Measurements from ENCODE around the gene PNO1.
"Not testable (repeated sequence)": the region's sequence is repeated elsewhere in the genome, so short reads cannot be mapped to it uniquely, and the experiment has no call there.

PNO1 gene

DNA sequence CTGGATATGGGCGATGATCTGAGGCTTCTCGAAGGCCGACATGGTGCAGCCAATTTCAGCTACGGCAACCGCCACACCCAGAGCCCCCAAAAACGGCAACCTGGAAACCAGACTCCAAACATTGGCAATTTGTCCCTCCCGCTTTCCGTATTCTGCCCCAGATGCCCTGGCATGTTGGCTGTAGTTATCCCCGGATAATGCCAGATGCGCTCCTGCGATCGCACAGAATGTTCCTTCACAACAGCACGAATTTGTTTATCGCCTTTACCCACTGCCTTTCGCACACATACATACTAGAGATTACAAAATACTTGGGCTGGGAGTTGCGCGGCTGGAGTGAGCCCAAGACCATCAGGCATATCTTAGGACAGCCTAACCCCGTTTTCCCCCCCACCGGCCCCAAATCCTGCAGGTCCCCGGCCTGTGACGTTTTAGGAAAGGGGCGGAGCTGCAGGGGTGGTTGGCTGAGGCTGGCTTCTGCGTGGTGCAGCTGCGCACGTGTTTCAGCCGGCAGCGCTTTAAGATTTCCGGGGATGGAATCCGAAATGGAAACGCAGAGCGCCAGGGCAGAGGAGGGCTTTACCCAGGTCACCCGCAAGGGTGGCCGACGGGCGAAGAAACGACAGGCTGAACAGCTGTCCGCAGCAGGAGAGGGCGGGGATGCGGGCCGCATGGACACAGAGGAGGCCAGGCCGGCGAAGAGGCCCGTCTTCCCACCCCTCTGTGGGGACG, at the start of gene PNO1:
TSS of gene PNO1 (plus strand) at position 487 of the 732 bp plus-strand sequence. CDS start at position 534, 47 bp downstream.
- peak; percentile 96 for DNase-seq

DNA sequence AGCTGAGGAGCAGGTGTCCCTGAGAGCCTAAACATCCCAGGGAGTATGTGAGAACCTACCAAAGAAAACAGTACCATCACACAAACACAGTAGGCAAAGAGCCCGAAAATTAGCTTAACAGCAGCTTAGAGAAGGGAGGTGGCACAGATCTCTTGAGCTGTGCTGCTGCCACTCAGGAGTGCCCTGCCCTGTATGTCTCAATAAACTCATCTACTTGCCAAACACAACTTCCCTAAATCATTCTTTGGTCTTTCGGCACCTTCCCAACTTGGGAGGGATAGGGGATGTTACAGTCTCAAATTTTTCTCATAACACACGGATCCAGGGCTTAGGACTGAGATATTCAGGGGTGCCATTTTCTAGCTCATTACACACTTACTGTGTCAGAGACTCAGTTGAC, 49.6 kb upstream of the PNO1 start:
- DNase-seq: no peak

DNA sequence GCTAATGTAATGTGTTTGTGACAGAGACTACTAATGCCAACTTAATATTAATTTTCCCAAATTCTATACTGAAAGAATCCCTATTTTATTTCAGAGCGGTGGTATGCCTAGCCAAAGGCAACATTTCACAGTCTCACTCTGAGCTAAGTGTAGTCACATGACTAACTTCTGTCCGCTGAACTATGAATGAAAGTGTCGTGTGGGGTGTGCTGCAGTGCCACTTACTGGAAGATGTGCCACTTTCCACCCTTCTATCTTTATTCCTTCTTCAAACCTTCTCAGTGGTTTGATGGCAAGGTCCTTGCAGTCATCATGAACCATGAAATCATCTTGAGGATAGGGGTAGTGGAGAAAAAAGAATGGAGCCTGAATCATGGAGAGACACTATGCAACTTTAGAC, 47.6 kb upstream of the PNO1 start:
- no peak for DNase-seq

- no peak for DNase-seq
Measured at GRCh38 chr2:68115965-68116364, 41.7 kb upstream of the PNO1 start.

DNA sequence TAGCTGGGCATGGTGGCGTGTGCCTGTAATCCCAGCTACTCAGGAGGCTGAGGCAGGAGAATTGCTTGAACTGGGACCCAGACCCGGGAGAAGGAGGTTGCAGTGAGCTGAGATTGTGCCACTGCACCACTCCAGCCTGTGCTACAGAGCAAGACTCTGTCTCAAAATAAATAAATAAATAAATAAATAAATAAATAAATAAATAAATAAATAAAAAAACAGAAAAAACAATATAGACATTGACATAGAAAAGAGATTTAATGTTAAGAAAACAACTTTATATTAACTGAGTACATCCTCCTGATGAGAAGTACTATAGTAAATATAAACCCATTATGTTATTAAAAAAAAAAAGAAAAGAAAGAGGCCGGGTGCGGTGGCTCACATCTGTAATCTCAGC, 39.8 kb upstream of the PNO1 start:
- DNase-seq: not testable (repeated sequence)

GRCh38 chr2:68118816-68119215, 38.9 kb upstream of the PNO1 start:
- DNase-seq: no peak

DNA sequence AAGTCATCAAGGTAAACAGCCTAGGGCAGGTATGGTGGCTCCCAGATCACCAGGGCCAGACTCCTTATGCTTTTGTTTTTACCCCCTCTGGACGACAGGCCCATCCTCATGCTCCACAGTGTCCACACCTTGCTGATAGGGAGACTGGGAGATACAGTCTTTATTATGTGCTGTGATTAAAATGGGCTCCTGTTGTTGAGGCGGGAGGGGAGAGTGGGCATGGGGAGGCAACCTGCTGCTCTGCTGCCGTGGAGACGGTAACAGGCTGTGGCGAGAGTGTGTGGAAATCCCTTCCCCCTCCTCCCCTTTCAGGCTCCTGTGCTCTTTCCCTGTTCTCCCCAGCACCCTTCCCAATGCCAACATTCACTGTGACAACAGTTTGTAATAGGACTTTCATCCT, 38.2 kb upstream of the PNO1 start:
- no peak for DNase-seq

DNA sequence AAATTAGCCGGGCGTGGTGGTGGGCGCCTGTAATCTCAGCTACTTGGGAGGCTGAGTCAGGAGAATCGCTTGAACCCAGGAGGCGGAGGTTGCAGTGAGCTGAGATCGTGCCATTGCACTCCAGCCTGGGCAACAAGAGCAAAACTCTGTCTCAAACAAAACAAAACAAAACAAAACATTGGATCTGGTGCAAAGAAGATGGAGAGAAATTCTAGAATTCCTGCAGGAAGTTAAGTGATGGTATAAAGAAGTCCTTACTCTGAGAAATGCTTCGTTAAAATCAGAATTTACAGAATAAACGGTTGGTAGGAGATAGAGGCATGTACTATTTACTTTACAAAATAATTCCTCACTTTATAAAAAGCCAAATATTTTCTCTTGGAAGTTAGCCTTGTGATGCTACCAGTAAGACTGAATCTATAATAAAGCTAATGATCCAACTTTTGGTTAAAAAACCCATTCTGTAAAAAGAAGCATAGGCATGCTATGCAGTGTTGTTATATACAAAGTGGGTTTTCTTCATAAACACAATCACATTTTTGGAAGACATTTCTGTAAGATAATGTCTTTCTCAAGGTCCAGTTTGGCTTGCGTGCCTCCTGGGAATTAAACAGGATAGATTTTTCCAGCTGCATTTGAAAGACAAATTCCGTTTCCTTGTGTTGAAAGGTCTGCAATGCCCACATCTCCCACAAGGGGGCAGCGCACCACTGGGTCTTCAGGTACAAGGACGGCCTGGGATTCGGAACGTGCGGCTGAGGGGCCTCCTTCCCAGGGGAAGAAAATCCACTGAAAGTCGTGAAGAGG, 35.6 kb upstream of the PNO1 start:
- peak; percentile 70 for DNase-seq

- no peak for DNase-seq
Measured at GRCh38 chr2:68122680-68122964, 35.1 kb upstream of the PNO1 start.

- no peak for DNase-seq
Measured at GRCh38 chr2:68124321-68124720, 33.4 kb upstream of the PNO1 start.

DNA sequence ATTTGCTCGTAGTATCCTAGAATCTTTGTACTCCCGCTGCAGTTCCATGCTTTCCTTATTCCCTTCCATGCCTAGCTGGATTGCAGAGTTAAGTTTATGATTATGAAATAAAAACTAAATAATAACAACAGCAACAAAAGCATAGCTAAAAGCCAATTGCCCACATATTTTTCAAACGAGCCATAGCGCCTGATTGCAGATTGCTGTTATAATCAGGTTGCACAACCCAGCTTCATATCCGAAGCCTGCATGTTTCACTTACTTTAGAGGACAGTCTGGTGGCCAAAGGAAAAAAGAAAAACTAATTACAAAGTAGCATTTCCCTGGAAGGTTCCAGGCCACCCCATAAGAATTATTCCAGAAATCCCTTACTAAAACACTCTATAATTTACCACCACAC, 31.9 kb upstream of the PNO1 start:
- no peak for DNase-seq

GRCh38 chr2:68126561-68126960, 31.1 kb upstream of the PNO1 start:
- no peak for DNase-seq

- no peak for DNase-seq
Measured at GRCh38 chr2:68127358-68128242, 30.1 kb upstream of the PNO1 start.

DNA sequence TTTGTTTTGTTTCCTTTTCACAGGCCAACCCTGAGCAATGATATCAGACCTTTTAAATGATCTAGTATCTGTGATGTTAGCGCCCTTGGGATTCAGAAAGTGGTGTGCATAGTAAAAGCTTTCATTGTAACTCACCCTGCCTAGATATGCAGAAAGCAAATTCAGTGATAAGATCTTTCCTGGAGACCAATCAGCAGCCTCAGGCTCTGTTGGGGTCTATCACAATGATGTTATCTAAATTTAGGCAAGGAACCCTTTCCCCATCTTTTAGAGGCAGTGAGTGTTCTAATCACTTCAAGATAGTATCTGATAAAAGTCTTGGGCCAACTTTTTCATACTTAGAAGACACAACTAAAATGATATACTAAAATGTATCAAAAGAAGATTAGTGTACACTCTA, 23.6 kb upstream of the PNO1 start:
- DNase-seq: no peak

DNA sequence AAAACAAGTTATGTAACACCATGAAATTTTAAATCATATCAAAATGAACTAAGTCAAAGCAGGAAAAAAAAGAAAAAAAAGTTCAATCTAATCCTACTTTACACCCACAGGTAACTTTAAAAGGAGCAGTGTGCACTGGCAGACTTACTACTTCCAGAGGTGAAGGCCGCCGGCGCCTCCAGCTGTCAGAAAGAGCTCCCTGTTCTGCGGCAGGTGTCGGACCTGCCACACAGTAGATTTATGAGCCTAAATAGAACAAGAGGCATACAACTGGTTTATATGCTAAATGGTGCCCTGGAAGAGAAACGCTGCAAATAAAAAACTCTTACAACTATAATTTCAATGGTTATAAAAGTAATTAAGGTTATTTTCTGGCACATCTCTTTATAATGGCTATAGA, 23.1 kb upstream of the PNO1 start:
- DNase-seq: no peak

DNA sequence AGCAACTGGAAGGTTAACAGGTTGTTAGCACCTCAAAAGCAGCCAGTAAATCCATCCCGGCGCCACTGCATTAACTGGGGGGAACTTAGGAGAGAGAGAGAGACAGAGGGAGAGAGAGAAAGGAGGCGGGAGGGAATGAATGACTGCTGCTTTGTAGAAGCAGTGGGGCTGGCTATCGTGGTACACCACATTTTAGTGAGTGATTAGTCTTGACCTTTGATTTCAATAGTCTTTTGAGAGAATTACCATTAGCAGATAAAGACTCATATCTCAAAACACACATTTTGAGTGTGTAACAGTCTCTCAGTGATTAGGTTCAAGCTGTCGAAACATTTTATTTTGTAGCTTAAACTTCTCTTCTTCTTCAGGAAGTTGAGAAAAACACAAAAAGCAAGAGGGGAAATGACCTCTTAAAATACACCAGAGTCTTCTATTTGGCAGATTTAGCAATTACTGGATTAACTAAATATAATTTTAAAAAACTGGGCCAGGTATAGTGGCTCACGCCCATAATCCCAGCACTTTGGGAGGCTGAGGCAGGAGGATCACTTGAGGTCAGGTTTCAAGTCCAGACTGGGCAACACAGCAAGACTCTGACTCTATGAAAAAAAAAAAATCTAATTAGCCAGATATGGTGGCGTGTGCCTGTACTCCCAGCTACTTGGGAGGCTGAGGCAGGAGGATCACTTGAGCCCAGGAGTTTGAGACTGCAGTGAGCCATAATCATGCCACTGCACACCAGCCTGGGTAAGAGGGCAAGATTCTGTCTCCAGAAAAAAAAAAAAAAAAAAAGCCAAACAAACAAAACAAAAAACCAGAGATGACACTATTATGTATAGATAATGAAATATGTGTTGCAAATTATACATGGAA, 22.0 kb upstream of the PNO1 start:
- no peak for DNase-seq

GRCh38 chr2:68141875-68142274, 15.8 kb upstream of the PNO1 start:
- no peak for DNase-seq

GRCh38 chr2:68151037-68151436, 6.7 kb upstream of the PNO1 start:
- DNase-seq: no peak

DNA sequence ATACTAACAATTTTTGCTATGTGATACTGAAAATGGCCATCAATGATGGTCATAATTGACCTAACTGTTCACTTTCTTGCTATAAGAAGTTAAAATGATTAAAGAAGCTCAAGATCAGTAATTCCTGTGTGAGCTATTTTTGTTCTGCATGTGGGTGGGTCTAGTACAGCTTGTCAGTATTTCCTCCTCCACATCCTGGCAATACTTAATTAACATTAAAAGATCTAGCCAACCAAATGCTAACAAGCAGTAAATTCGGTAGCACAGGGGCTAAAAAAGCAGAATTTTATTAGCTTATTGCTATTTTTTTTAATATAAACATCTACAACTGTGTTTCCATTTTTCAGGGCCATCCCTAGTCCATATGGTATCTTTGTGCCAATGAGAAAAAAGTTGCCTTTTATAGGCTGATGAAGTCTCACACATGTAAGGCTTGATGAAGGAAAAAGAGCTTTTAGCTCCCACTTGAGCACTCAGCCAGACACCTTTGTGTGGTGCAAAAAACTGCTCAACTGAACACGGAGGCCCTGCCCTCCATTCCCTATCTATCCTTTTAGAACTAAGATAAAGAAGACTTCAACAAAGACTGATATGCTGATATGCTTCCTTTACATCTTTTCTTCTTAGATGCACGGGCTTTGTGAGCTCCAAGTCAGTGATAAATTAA, 4.9 kb upstream of the PNO1 start:
- no peak for DNase-seq

- no peak for DNase-seq
Measured at GRCh38 chr2:68155618-68156017, 2.1 kb upstream of the PNO1 start.

GRCh38 chr2:68156419-68156818, 1.3 kb upstream of the PNO1 start:
- DNase-seq: no peak

DNA sequence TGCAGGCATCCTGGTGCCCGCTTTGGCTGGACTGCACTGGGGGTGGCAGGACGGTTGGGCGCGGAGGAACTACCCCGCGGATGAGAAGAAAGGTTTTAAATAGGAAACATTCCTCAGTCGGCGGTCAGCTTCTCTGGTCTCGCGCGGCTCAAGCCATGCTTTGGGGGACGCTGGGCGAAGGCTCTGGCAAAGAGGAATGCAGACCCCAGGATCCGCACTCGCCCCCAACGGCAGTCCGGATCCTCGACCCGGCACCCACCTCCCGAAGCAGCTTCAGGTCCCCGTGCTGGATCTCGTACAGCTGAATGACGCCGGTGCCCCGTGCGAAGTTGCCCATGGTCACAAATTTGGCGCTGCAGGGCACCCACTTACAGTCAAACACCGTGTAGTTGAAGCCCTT, 686 bp upstream of the PNO1 start:
- no peak for DNase-seq

Data from activated CD4-positive, alpha-beta T cell treated with anti-CD3 and anti-CD28 coated beads, Interleukin-2, amount 50 U/mL, for 16 hours (primary cell).